T-helper 1 cell treated with Interleukin-12 subunit alpha and Interleukin-12 subunit beta and Interleukin-4 antibody, amounts not matched to agents 30 ng/mL and 1 ng/mL, for 36 hours (primary cell): ENCODE data around the gene CCDC102B. TPM values are rescaled to one million over a fixed set of nuclear protein-coding genes. Genes with fewer than 3 reads are reported as not detected.
"Not testable (repeated sequence)": the region's sequence is repeated elsewhere in the genome, so short reads cannot be mapped to it uniquely, and the experiment has no call there.

Source experiments
- intact Hi-C: fragments of 100-400 bp; cut with micrococcal nuclease; formaldehyde crosslinking; loops from one replicate; pipeline ENCODE4 v1.15.1; 2024
- total RNA-seq: library from RNA; stranded (reverse); gene quantifications from 2 replicates; pipeline ENCODE4 v1.2.3, GENCODE V29; 2022

CCDC102B gene
- total RNA-seq, result 2.5 and 3.4 TPM in 2 replicates

- intact Hi-C loops, result no loop called here
These were observed at the start of gene CCDC102B for GRCh38 chr18:68797871-68798270. CCDC102B (plus strand) TSS chr18:68798080; CDS start chr18:68836764, 38,684 bp downstream.

- intact Hi-C loops, result no loop called here
These were observed 40.8 kb upstream of the CCDC102B start for GRCh38 chr18:68757126-68757525.

- intact Hi-C loops, result no loop called here
These were observed 38.6 kb upstream of the CCDC102B start for GRCh38 chr18:68759308-68759707.

- intact Hi-C loops, result no loop called here
These were observed 34.8 kb upstream of the CCDC102B start for GRCh38 chr18:68763083-68763482.

GRCh38 chr18:68764016-68764415 lies 33.9 kb upstream of the CCDC102B start:
- intact Hi-C loops, result no loop called here

- intact Hi-C loops, result no loop called here
These were observed 31.4 kb upstream of the CCDC102B start for GRCh38 chr18:68766433-68766832.

- intact Hi-C loops, result no loop called here
These were observed 28.4 kb upstream of the CCDC102B start for GRCh38 chr18:68769461-68769860.

GRCh38 chr18:68772268-68772667 lies 25.6 kb upstream of the CCDC102B start:
- intact Hi-C loops, result no loop called here

- intact Hi-C loops, result no loop called here
These were observed 19.5 kb upstream of the CCDC102B start for GRCh38 chr18:68778280-68778886.

GRCh38 chr18:68779169-68779568 lies 18.7 kb upstream of the CCDC102B start:
- intact Hi-C loops, result no loop called here

GRCh38 chr18:68780802-68781635 lies 16.9 kb upstream of the CCDC102B start:
- intact Hi-C loops, result no loop called here

- intact Hi-C loops, result no loop called here
These were observed 14.4 kb upstream of the CCDC102B start for GRCh38 chr18:68783506-68783905.

- intact Hi-C loops, result no loop called here
These were observed 13.8 kb upstream of the CCDC102B start for GRCh38 chr18:68784071-68784470.

- intact Hi-C loops, result not testable (repeated sequence)
These were observed 7.6 kb upstream of the CCDC102B start for GRCh38 chr18:68790290-68790689.

- intact Hi-C loops, result no loop called here
These were observed 6.1 kb upstream of the CCDC102B start for GRCh38 chr18:68791801-68792200.

- intact Hi-C loops, result no loop called here
These were observed 3.9 kb upstream of the CCDC102B start for GRCh38 chr18:68793951-68794350.

GRCh38 chr18:68796936-68797690 lies 767 bp upstream of the CCDC102B start:
- intact Hi-C loops, result no loop called here

- intact Hi-C loops, result no loop called here
These were observed 2.2 kb downstream of the CCDC102B start for GRCh38 chr18:68800075-68800474.

- intact Hi-C loops, result no loop called here
These were observed 5.5 kb downstream of the CCDC102B start for GRCh38 chr18:68803356-68803755.

- intact Hi-C loops, result loop anchor here (5.0 kb wide), 1 partner anchor 765 kb away; no protein-coding TSS in a partner anchor
These were observed 19.7 kb downstream of the CCDC102B start for GRCh38 chr18:68817584-68817983.

GRCh38 chr18:68818584-68818983 lies 20.7 kb downstream of the CCDC102B start:
- intact Hi-C loops, result loop anchor here (5.0 kb wide), 1 partner anchor 764 kb away; no protein-coding TSS in a partner anchor

- intact Hi-C loops, result no loop called here
These were observed 25.0 kb downstream of the CCDC102B start for GRCh38 chr18:68822926-68823325.
